NAMALWA (cell line): Measurements from ENCODE around the gene NOL6.
"Not testable (repeated sequence)": the region's sequence is repeated elsewhere in the genome, so short reads cannot be mapped to it uniquely, and the experiment has no call there.

Experiments
- DNase-seq: peaks from one replicate; pipeline ENCODE4 v3.0.0-alpha.2; 2015; ENCODE audit warnings: low spot score

The NOL6 gene, protein sequence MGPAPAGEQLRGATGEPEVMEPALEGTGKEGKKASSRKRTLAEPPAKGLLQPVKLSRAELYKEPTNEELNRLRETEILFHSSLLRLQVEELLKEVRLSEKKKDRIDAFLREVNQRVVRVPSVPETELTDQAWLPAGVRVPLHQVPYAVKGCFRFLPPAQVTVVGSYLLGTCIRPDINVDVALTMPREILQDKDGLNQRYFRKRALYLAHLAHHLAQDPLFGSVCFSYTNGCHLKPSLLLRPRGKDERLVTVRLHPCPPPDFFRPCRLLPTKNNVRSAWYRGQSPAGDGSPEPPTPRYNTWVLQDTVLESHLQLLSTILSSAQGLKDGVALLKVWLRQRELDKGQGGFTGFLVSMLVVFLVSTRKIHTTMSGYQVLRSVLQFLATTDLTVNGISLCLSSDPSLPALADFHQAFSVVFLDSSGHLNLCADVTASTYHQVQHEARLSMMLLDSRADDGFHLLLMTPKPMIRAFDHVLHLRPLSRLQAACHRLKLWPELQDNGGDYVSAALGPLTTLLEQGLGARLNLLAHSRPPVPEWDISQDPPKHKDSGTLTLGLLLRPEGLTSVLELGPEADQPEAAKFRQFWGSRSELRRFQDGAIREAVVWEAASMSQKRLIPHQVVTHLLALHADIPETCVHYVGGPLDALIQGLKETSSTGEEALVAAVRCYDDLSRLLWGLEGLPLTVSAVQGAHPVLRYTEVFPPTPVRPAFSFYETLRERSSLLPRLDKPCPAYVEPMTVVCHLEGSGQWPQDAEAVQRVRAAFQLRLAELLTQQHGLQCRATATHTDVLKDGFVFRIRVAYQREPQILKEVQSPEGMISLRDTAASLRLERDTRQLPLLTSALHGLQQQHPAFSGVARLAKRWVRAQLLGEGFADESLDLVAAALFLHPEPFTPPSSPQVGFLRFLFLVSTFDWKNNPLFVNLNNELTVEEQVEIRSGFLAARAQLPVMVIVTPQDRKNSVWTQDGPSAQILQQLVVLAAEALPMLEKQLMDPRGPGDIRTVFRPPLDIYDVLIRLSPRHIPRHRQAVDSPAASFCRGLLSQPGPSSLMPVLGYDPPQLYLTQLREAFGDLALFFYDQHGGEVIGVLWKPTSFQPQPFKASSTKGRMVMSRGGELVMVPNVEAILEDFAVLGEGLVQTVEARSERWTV

DNA sequence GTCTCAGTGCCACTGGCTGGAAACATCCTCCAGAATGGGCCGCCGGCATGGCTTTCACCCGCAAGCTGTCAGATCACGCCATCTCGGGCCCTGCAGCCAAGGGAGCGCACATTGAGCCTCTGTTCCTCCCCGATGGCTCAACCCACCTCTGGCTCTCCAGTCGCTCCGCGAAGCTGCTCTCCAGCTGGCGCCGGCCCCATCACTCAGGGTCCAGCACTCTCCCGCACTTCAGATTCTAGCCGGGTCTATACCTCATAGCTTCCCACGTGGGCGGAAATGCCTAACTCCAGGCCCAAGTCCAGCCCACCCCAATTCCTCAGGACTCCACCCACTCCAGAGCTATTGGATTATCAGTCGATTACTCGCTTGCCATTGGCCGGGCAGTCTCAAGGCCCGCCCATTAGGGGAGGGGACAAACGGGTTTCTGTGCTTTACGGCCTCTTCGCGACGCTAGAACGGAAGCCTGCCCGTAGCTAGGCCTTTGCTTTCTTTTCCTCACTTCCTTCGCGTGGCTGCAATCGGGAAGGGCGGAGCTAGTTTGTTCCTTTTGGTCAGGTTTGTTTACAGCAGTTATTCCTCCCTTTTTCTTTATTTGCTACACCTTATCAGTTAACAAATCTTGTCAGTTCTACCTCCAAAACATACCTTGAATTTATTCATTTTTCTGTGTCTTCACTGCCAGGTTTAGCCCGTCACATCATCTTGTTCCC lies at the start of gene NOL6:
Gene NOL6, minus strand, starts transcription at position 282 of the 710 bp plus-strand sequence. Its CDS starts 82 bp downstream, at position 200.
- peak; percentile 100 for DNase-seq

DNA sequence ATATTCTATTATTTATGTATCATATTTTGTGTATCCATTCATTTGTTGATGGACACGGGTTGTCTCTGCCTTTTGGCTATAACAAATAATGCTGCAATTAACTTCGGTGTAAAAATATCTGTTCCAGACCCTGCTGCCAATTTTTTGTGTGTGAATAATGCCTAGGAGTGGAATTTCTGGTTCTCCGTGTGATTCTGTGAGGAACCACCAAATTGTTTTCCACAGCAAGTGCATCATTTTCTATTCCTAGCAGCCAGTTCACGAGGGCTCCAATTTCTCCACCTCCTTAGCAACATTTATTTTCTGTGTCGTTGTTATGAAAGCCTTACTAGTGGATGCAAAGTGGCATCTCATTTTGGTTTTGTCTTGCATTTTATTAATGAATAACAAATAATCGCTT lies 48.1 kb upstream of the NOL6 start:
- DNase-seq, result not testable (repeated sequence)

DNA sequence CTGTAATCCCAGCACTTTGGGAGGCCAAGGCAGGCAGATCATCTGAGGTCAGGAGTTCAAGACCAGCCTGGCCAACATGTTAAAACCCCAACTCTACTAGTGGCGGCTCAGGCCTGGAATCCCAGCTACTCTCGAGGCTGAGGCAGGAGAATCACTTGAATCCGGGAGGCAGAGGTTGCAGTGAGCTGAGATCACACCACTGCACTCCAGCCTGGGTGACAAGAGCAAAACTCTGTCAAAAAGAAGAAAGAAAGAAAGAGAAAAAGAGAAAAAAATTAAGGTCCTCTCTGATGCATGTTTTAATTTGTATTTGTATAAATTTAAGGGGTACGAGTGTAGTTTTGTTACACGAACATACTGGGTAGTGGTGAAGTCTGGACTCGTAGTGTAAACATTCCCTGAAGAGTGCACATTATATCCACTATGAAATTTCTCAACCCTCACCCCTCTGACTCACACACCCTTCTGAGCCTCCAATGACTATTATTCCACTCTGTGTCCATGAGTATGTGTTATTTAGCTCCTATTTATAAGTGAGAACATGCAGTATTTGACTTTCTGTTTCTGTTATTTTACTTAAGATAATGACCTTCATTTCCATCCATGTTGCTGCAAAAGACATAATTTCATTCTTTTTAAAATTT lies 44.3 kb upstream of the NOL6 start:
- not testable (repeated sequence) for DNase-seq

DNA sequence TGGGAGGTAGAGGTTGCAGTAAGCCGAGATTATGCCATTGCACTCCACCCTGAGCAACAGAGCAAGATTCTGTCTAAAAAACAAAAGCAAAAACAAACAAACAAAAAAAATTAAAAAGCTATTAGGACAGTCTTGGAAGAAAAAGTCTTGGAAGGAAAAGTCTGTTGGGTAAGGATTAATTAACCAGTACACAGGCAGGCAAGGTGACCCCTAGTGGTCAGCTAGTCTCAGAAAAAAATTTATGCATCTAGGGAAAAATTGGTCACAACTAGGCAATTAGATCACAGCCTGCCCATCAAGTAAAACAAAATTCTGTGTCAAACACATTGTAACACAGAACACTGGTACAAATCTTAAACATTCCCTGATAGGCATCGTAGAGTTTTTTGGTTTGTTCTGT lies 43.6 kb upstream of the NOL6 start:
- peak; percentile 53 for DNase-seq

DNA sequence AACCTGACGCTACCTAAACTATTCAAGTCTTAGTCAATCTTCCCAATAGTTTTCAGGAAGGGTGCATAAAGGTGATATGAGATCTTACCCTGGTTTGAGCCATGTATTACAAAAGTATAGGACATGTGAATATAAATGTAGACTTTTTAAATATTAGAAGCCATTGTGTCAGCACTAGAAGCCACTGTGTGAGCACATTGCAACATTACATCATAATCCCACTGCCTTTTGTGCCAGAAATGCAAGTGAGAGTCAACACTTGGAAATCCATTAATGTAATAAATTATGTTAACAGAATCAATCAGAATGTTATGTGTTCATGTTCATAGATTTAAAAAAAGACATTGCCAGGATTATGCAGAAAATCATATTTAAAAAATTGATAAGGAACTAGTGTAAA lies 42.7 kb upstream of the NOL6 start:
- not testable (repeated sequence) for DNase-seq

DNA sequence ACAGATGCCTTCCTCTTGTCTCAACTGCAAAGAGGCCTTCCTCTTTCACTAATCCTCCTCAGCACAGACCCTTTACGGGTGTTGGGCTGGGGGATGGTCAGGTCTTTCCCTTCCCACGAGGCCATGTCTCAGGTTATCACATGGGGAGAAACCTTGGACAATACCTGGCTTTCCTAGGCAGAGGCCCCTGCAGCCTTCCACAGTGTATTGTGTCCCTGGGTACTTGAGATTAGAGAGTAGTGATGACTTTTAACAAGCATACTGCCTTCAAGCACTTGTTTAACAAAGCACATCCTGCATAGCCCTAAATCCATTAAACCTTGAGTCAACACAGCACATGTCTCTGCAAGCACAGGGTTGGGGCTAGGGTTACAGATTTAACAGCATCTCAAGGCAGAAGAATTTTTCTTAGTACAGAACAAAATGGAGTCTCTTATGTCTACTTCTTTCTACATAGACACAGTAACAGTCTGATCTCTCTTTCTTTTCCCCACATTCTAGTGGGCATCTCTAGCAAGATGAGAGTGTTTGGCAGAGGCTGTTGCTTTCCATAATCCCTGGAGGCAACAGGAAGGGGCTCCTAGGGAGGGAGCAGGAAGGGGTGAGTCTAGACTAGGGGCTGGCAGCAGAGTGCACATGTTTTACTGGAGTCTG lies 41.7 kb upstream of the NOL6 start:
- not testable (repeated sequence) for DNase-seq

DNA sequence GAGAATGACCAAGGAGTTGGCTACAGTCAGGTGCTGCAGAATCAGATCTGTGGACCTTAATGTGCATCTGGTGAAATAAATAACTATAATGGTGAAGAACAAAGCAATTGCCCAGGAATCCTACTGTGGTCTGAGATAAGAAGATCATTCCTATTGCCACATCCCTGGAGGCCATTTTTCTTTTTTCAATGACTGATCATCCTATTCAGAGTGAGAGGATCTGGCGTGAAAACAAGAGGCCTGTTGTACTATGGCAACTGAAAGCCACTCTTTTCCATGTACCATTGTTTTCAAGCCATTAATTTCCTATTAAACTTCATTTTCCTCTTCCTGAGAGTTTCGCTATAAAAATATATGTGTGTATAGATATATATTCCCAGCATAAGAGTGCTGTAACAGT lies 38.8 kb upstream of the NOL6 start:
- not testable (repeated sequence) for DNase-seq

DNA sequence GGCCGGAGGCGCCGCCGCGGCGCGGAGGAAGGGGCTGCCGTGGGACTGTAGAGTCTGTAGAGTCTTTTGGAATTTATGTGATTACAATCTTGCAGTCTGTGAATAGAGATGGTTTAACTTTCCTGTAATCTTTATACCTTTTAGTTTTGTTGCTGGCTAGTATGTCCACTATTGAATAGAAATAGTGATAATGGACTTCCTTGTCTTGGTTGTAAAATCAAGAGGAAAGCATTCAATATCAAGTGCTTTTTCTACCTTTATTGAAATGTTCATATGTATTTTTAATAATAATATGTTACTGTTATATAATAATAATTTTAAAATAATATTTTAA lies 37.4 kb upstream of the NOL6 start:
- DNase-seq, result not testable (repeated sequence)

DNA sequence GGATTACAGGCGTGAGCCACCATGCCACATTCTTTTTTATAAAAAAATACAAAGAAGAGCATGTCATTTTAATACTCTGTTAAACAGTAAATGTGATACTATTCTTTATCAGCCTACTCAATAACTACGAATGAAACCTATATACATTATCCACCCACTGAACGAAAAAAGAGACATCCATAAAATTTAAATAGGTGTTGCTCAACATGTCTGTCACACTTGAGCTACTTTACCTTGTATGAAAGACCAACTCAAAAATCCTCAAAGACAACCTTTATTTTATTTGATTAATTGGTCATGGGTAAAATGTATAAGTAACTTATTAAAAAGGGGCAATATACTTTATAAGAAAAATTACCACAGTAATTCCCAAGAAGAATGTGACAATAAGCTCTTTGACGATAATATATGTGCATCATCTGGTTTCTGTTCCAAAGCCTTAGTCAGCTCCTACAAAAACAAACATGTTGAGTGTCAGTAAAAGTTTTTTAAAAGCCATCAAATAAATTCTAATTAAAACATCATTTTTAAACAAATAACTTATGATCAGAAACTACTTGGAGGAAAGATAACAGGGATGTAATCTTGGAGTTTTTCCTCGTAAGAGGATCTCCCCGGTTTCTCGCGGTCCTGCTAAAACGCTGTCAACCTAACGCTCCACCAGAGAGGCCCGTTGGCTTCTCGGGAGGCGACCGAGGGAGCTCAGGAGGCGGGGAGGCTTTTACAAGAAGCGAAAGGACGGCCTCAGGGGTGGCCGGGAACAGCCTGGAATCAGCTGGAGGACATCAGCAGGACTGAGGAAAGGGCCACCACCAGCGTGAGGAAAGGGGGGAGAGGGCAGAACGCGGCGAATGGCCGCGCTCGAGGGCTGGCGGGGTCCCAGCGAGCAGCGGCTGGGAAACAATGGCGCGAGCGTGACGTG lies 36.8 kb upstream of the NOL6 start:
- no peak for DNase-seq

DNA sequence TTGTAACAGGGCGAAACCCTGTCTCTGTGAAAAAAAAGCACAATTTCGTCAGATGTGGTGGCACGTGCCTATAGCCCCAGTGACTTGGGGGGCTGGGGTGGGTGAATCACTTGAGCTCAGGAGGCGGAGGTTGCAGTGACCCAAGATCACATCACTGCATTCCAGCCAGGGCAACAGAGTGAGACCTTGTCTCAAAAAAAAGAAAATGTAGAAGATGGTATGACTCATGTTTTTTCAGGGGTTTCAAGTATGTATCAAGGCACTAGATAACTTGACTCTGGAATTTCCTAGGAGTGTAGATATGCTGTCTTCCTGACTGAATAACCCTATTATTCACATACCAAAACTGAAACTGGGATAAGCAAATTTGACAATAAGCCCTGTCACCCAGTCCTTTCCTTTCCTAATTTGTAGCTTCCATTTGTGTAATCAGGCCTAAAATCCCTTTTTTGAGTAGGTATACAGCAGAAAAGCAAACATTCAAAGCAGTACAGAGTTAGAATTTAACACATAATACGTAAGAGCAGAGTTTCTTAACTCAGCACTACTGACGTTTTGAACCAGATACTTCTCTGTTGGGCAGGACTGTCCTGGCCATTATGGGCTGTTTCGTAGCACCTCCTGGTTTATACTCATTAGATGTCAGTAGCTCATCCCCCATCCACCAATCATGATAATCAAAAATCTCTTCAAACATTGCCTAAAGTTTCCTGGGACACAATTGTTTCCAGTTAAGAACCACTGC lies 33.1 kb upstream of the NOL6 start:
- DNase-seq, result no peak

DNA sequence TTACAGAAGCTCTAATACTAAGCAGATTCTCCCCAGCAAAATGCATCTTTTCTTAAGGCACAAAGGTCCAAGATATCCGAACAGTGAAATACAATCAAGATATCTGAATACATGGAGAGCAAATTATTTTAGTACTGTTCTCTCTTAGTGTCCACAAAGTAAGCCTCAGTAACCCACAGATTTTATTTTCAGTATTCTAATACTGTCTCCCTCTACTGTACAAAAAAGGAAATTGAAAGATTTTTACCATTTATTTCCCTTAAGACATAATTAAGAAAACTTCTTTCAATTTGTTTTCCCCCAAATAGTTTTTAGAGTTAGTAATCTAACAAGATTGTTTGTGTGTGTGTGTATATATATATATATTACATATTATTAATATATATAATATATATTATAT lies 24.7 kb upstream of the NOL6 start:
- DNase-seq, result peak; percentile 51

DNA sequence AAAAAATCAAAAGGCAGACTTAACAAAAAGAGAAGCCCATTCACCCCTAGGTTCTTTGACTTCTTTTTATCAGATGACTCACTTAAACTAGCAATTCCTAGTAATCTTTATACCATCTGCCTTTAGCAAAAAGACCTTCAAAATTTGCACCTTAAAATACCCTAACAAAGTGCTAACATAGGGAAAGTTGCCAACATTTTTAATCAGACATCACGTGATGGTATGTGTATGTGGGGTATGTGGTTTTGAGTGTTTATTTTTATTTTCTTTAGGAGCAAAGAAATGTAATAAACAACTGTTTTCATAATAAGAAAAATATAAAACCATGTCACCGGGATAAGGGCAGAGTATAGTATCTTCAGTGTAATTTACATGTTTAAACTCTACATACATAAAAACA lies 20.1 kb upstream of the NOL6 start:
- not testable (repeated sequence) for DNase-seq

DNA sequence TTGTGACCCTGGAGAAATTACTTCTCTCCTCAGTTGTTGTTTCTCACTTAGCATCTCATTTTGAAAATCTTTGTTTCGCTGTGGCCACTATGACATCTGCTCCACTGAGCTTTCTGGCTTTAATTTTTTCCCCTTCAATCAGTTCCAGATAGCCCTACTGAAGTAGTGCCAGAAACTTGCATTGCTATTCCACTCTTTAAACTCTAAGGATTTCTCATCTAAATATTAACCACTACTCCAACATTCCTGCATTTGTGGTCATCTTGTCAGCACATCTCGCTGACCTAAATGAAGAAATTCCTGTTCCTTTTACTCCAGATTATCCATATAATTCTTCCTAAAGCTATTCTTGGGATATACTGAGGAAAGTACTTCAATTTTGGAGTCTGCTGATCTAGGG lies 15.3 kb upstream of the NOL6 start:
- DNase-seq, result no peak

DNA sequence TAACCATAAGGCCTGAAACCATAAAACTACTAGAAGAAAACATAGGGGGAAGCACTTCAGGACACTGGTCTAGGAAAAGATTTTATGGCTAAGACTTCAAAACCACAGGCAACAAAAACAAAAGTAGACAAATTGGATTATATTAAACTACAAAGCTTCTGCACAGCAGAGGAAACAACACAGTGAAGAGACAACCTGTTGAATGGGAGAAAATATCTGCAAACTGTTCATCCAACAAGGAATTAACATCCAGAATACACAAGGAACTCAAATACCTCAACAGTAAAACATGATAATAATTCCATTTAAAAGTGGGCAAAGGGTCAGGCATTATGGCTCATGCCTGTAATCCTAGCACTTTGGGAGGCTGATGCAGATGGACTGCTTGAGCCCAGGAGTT lies 11.6 kb upstream of the NOL6 start:
- not testable (repeated sequence) for DNase-seq

DNA sequence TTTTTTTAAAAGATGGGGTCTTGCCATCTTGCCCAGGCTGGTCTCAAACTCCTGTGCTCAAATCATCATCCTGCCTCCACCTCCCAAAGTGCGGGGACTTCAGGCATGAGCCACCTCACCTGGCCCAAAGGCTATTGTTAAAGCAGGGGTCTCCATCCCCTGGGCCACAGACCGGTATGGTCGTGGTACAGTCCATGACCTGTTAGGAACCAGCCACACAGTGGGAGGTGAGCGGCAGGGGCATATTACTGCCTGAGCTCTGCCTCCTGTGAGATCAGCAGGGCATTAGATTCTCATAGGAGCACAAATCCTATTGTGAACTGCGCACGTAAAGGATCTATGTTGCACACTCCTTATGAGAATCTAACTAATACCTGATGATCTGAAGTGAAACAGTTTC lies 7.3 kb upstream of the NOL6 start:
- no peak for DNase-seq

DNA sequence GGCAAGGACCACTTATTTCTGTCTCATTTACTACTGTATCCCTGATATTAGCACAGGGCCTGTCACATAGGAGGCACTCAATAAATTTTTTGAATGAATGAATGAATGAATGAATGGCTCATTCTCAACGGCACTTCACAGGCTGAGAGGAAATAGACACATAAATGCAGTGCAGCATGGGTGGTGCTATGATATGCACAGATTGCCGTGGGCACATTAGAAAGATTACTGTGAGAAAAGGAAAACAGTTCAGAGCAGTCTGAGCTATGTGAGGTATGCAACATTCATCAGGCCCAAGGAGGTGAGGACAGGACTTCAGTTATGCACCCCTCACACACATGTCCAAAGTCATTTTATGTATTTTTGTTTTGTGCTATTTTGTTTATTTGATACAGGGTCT lies 6.4 kb upstream of the NOL6 start:
- no peak for DNase-seq

DNA sequence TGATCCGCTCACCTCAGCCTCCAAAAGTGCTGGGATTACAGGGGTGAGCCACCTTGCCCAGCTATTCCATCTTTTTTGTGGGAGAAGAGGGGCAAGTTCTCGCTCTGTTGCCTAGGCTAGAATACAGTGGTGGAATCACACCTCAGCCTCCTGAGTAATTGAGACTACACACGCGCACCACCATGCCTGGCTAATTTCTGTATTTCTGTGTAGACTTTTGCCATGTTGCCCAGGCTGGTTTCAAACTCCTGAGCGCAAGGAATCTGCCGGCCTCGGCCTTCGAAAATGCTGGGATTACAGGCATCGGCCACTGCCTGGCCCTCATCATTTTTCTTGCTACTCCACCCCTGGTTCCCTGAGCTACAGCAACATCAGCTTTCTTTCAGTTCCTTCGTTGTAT lies 2.8 kb upstream of the NOL6 start:
- DNase-seq, result no peak

DNA sequence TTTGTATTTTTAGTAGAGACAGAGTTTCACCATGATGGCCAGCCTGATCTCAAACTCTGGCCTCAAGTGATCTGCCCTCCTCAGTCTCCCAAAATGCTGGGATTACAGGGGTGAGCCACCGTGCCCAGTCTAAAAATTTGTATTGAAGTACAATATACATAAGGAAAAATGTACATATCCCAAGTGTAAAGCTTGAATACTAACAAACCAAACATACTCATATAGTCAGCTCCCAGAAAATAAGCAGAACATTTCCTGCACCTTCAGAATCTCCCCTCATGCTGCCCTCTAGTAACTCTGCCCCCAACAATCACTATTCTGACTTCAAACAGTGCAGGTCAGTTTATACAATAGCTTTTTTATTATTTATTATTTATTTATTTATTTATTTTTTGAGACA lies 1.6 kb upstream of the NOL6 start:
- DNase-seq, result no peak
